HG03439 (cell line): ENCODE measurements around the gene UBE2H.

Source experiments
- ATAC-seq: cut with Tn5 transposase; IDR thresholded peaks from one replicate; pipeline ENCODE4 v1.9.1; 2021; ENCODE audit warnings: mild to moderate bottlenecking, moderate library complexity; ENCODE audit not compliant: unreplicated experiment

UBE2H gene

GRCh38 chr7:129789652-129790051, 163.1 kb downstream of the UBE2H start:
- ATAC-seq, result no peak

- ATAC-seq, result no peak
Observed at GRCh38 chr7:129789000-129789399, 163.8 kb downstream of the UBE2H start.

- ATAC-seq, result no peak
Observed at GRCh38 chr7:129786825-129787563, 165.8 kb downstream of the UBE2H start.

- ATAC-seq, result no peak
Observed at GRCh38 chr7:129785685-129786514, 166.9 kb downstream of the UBE2H start.

- ATAC-seq, result no peak
Observed at GRCh38 chr7:129784783-129785684, 167.7 kb downstream of the UBE2H start.

GRCh38 chr7:129784437-129784782, 168.3 kb downstream of the UBE2H start:
- ATAC-seq, result no peak

- no peak for ATAC-seq
Observed at GRCh38 chr7:129783584-129783919, 169.2 kb downstream of the UBE2H start.

- ATAC-seq, result no peak
Observed at GRCh38 chr7:129782818-129783583, 169.8 kb downstream of the UBE2H start.

- ATAC-seq, result no peak
Observed at GRCh38 chr7:129781928-129782817, 170.6 kb downstream of the UBE2H start.

- no peak for ATAC-seq
Observed at GRCh38 chr7:129780974-129781927, 171.5 kb downstream of the UBE2H start.
